Hepatocyte (in vitro differentiated cells): ENCODE data around the gene LRRC3. TPM values are rescaled to one million over a fixed set of nuclear protein-coding genes. Genes with fewer than 3 reads are reported as not detected.

Experiments
- DNase-seq: peaks from one replicate; pipeline ENCODE4 v3.0.0-alpha.2; 2016; ENCODE audit warnings: low spot score
- H2AFZ ChIP-seq: fragments of 200-600 bp; sonication (generic); 2 replicates; pipeline ENCODE4 v1.6.0; 2016; ENCODE audit warnings: antibody characterized with exemption, mild to moderate bottlenecking
- H3K27ac ChIP-seq: fragments of 200-600 bp; sonication (generic); 2 replicates; pipeline ENCODE4 v1.5.1; 2016; ENCODE audit warnings: mild to moderate bottlenecking
- H3K27me3 ChIP-seq: fragments of 200-600 bp; sonication (generic); 2 replicates; pipeline ENCODE4 v1.6.1; 2016
- H3K36me3 ChIP-seq: fragments of 200-600 bp; sonication (generic); replicated peaks from 2 replicates; pipeline ENCODE4 v1.5.1; 2016; ENCODE audit warnings: low read depth; ENCODE audit not compliant: insufficient read depth
- H3K4me1 ChIP-seq: fragments of 200-600 bp; sonication (generic); 2 replicates; pipeline ENCODE4 v1.5.1; 2016; ENCODE audit warnings: mild to moderate bottlenecking, moderate library complexity; ENCODE audit not compliant: insufficient read depth
- H3K4me2 ChIP-seq: fragments of 200-600 bp; sonication (generic); 2 replicates; pipeline ENCODE4 v1.6.0; 2016
- H3K4me3 ChIP-seq: fragments of 200-600 bp; sonication (generic); 2 replicates; pipeline ENCODE4 v1.5.1; 2016; ENCODE audit warnings: mild to moderate bottlenecking
- H3K79me2 ChIP-seq: fragments of 200-600 bp; sonication (generic); 2 replicates; pipeline ENCODE4 v1.6.0; 2017; ENCODE audit warnings: mild to moderate bottlenecking
- H3K9me2 ChIP-seq: fragments of 200-600 bp; sonication (generic); replicated peaks from 2 replicates; pipeline ENCODE4 v1.6.0; 2017; ENCODE audit warnings: mild to moderate bottlenecking; ENCODE audit not compliant: insufficient read depth
- H3K9me3 ChIP-seq: fragments of 200-600 bp; sonication (generic); 2 replicates; pipeline ENCODE4 v1.5.1; 2016; ENCODE audit warnings: low read depth, mild to moderate bottlenecking
- H4K20me1 ChIP-seq: fragments of 200-600 bp; sonication (generic); 2 replicates; pipeline ENCODE4 v1.6.0; 2016; ENCODE audit warnings: mild to moderate bottlenecking; ENCODE audit not compliant: insufficient read depth, poor library complexity, severe bottlenecking
- EZH2 ChIP-seq: fragments of 200-600 bp; sonication (generic); IDR thresholded peaks from 2 replicates; pipeline ENCODE4 v1.6.1; 2016; ENCODE audit warnings: antibody characterized with exemption, mild to moderate bottlenecking, borderline replicate concordance
- EZH2phosphoT487 ChIP-seq: fragments of 200-600 bp; sonication (generic); IDR thresholded peaks from one replicate; pipeline ENCODE4 v1.6.1; 2018; ENCODE audit warnings: antibody characterized with exemption, mild to moderate bottlenecking, low read depth, moderate library complexity; ENCODE audit not compliant: unreplicated experiment, severe bottlenecking
- WGBS: methylation state at CpG from one replicate; pipeline ENCODE4 v1.1.6; 2016; ENCODE audit warnings: low lambda C conversion rate; ENCODE audit errors: missing lambda C conversion rate; 5-methylcytosine and 5-hydroxymethylcytosine counted together
- polyA plus RNA-seq: library from polyadenylated mRNA; unstranded; fragments of >200 nt; fragmentation: Nextera tagmentation; extraction: Ambion mirVana; gene quantifications from 2 replicates; pipeline ENCODE4 v1.2.1, GENCODE V29; 2016
- total RNA-seq: library from RNA; depleted of rRNA; stranded (reverse); fragments of >200 nt; gene quantifications from 2 replicates; pipeline ENCODE4 v1.2.3, GENCODE V29; 2014
- TF ChIP-seq, protein P1 (sequence below): fragments of 200-600 bp; sonication (generic); IDR thresholded peaks from 2 replicates; pipeline ENCODE4 v1.5.1; 2016; ENCODE audit warnings: antibody characterized with exemption, mild to moderate bottlenecking; ENCODE audit not compliant: poor library complexity

LRRC3 gene
- total and polyA plus RNA-seq, 2 experiments from 2014 or later = 7.2 to 7.3 TPM

DNA sequence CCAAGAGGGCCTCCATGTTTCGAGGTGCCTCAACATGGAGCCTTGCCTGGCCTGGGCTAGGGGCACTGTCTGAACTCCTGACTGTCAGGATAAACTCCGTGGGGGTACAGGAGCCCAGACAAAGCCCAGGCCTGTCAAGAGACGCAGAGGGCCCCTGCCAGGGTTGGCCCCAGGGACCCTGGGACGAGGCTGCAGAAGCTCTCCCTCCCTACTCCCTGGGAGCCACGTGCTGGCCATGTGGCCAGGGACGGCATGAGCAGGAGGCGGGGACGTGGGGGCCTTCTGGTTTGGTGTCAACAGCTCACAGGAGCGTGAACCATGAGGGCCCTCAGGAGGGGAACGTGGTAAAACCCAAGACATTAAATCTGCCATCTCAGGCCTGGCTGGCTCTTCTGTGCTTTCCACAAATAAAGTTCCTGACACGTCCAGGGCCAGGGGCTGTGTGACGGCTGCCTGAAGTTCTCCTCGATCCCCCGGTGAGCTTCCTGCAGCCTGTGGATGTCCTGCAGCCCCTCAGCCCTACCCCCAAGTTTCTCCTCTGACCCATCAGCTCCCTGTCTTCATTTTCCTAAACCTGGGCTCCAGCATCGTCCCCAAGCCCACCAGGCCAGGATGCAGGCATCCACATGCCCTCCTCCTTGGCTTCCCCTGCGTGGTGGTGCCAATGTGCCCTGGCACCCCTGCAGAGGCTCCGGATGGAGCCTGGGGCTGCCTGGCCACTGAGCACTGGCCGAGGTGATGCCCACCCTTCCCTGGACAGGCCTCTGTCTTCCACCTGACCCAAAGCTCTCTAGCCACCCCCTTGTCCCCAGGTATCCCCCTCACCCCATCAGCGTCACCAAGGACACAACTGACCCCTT, 12.8 kb upstream of the LRRC3 start:
- H3K9me2 ChIP-seq = no peaks in the 10 kb centered on the region
- no peaks in the 10 kb centered on the region for H3K79me2 ChIP-seq
- no peaks in the 10 kb centered on the region for H3K36me3 ChIP-seq
- no peaks in the 10 kb centered on the region for H4K20me1 ChIP-seq
- no peak overlapping the region for H2AFZ ChIP-seq
- TF ChIP-seq EZH2 (no peak), EZH2phosphoT487 (no peak)
- TF ChIP-seq, protein P1, sequence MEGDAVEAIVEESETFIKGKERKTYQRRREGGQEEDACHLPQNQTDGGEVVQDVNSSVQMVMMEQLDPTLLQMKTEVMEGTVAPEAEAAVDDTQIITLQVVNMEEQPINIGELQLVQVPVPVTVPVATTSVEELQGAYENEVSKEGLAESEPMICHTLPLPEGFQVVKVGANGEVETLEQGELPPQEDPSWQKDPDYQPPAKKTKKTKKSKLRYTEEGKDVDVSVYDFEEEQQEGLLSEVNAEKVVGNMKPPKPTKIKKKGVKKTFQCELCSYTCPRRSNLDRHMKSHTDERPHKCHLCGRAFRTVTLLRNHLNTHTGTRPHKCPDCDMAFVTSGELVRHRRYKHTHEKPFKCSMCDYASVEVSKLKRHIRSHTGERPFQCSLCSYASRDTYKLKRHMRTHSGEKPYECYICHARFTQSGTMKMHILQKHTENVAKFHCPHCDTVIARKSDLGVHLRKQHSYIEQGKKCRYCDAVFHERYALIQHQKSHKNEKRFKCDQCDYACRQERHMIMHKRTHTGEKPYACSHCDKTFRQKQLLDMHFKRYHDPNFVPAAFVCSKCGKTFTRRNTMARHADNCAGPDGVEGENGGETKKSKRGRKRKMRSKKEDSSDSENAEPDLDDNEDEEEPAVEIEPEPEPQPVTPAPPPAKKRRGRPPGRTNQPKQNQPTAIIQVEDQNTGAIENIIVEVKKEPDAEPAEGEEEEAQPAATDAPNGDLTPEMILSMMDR = no peak
- no peak overlapping the region for H3K4me3 ChIP-seq
- no peak overlapping the region for H3K27ac ChIP-seq
- H3K4me2 ChIP-seq = no peak overlapping the region
- no peaks in the 10 kb centered on the region for H3K9me3 ChIP-seq
- WGBS = 85% methylated on average over 19 of the region's 19 CpGs
- no peaks in the 10 kb centered on the region for H3K27me3 ChIP-seq
- DNase-seq = no peak
- H3K4me1 ChIP-seq = no peaks in the 10 kb centered on the region

DNA sequence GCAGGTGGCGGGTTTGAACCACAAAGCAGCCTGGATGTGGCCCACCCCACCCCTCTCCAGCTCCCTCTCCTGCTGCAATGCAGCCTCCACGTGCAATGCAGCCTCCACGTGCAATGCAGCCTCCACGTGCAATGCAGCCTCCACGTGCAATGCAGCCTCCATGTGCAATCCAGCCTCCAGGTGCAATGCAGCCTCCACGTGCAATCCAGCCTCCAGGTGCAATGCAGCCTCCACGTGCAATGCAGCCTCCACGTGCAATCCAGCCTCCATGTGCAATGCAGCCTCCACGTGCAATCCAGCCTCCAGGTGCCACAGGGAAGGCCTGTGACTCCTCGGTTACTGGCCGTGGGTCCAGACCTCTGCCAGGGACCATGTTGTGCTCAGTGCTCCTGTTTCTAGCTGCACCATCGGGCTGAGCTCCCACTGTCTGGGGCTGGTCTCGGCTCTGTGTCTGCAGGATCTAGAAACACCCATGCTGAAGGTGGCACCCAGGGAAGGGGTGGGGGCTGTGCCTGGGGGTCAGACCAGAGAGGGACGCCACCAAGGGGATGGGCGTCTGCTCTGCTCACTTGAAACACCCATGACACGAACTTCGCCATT, 11.9 kb upstream of the LRRC3 start:
- Histone ChIP-seq H3K27me3 (no peaks in the 10 kb centered on the region), H4K20me1 (no peaks in the 10 kb centered on the region), H2AFZ (no peak overlapping the region), H3K36me3 (no peaks in the 10 kb centered on the region), H3K4me3 (no peak overlapping the region), H3K27ac (no peak overlapping the region), H3K4me1 (no peaks in the 10 kb centered on the region), H3K9me3 (no peaks in the 10 kb centered on the region), H3K4me2 (no peak overlapping the region), H3K9me2 (no peaks in the 10 kb centered on the region), H3K79me2 (no peaks in the 10 kb centered on the region)
- WGBS = 81% methylated on average over 15 of the region's 17 CpGs
- TF ChIP-seq, protein P1 = no peak
- TF ChIP-seq EZH2 = no peak
- TF ChIP-seq EZH2phosphoT487 = no peak
- no peak for DNase-seq

DNA sequence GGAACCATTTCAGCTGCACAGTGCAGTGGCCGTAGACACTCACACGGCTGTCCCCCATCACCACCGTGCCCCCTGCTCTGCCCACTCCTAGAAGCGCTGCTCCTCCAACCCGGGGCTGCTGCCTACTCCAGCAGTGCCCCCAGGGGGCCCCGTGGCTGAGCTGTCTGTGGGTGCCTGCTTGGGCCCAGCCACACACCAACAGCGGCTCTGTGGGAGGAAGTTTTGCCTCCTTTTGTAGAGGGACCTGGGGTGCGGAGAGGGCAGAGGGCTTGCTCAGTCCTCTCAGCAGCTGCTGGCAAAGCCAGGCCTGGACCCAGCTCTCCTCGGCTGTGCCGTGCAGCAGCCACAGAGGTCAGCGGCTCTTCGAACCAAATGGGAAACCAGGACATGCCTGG, 11.4 kb upstream of the LRRC3 start:
- WGBS = 90% methylated on average over 12 of the region's 12 CpGs
- no peak for TF ChIP-seq EZH2phosphoT487
- no peak for TF ChIP-seq EZH2
- TF ChIP-seq, protein P1 = no peak
- Histone ChIP-seq H4K20me1 (no peaks in the 10 kb centered on the region), H3K36me3 (no peaks in the 10 kb centered on the region), H3K4me3 (no peak overlapping the region), H3K9me2 (no peaks in the 10 kb centered on the region), H3K27ac (no peak overlapping the region), H3K4me1 (no peaks in the 10 kb centered on the region), H3K79me2 (no peaks in the 10 kb centered on the region), H3K9me3 (no peaks in the 10 kb centered on the region), H3K4me2 (no peak overlapping the region), H2AFZ (no peak overlapping the region), H3K27me3 (no peaks in the 10 kb centered on the region)
- no peak for DNase-seq
